Measurements from ENCODE around the gene MRPS12. TPM values are rescaled to one million over a fixed set of nuclear protein-coding genes. Genes with fewer than 3 reads are reported as not detected.

Gene MRPS12
- total RNA-seq, 4 donors from 2014 or later: 17.7 to 33.6 (median 22.1) TPM

DNA sequence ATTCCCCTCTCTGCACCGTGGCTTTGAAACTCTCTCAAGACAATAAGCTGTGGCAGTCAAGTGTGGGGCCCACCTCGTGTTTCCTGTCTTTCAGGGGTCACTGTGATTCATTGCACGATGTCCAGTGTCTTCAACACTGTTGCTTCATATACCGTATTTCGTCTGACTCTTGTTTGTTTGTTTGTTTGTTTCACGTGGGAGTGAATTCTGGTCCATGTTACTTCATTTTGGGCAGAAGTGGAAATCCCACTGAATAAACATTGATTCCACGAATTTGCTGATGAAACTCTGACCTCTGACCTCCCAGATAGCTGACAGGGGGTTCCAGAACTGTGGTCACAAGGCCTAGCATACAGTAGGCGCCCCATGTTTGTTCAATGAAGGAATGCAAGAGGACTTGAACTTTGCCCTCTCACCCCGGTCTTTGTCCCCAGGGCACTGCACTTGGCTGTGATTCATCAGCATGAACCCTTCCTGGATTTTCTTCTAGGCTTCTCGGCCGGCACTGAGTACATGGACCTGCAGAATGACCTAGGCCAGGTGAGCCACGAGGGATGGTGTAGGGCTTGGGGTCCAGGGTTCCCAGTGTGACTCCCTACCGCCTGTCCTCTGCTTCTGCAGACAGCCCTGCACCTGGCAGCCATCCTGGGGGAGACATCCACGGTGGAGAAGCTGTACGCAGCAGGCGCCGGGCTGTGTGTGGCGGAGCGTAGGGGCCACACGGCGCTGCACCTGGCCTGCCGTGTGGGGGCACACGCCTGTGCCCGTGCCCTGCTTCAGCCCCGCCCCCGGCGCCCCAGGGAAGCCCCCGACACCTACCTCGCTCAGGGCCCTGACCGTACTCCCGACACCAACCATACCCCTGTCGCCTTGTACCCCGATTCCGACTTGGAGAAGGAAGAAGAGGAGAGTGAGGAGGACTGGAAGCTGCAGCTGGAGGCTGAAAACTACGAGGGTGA is 25.9 kb upstream of the MRPS12 start:
- Histone ChIP-seq H3K27ac (no peak overlapping the region), H3K36me3 (peaks cover 8 to 19% of the 10 kb centered on the region in 2 donors), H3K4me1 (peaks cover 8% of the 10 kb centered on the region in 2 donors), H3K4me3 (replicated peaks in 1 of 3) (no peak overlapping the region), H3K27me3 (no peaks in the 10 kb centered on the region), H3K9me3 (no peaks in the 10 kb centered on the region)
- intact Hi-C loops (cut with DNase I): no loop called here
- no peak for DNase-seq
- TF ChIP-seq POLR2A (IDR thresholded peaks at IDR 0.05): no peak
- TF ChIP-seq, protein P1, sequence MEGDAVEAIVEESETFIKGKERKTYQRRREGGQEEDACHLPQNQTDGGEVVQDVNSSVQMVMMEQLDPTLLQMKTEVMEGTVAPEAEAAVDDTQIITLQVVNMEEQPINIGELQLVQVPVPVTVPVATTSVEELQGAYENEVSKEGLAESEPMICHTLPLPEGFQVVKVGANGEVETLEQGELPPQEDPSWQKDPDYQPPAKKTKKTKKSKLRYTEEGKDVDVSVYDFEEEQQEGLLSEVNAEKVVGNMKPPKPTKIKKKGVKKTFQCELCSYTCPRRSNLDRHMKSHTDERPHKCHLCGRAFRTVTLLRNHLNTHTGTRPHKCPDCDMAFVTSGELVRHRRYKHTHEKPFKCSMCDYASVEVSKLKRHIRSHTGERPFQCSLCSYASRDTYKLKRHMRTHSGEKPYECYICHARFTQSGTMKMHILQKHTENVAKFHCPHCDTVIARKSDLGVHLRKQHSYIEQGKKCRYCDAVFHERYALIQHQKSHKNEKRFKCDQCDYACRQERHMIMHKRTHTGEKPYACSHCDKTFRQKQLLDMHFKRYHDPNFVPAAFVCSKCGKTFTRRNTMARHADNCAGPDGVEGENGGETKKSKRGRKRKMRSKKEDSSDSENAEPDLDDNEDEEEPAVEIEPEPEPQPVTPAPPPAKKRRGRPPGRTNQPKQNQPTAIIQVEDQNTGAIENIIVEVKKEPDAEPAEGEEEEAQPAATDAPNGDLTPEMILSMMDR (IDR thresholded peaks at IDR 0.05): no peak
- 91% methylated on average over 32 to 35 of the region's 35 CpGs for WGBS, 2 donors

GRCh38 chr19:38905620-38906019 is 25.1 kb upstream of the MRPS12 start:
- no peak for DNase-seq
- WGBS, 2 donors: 94 to 96% methylated on average over 2 to 4 of the region's 4 CpGs
- Histone ChIP-seq H3K9me3 (no peaks in the 10 kb centered on the region), H3K4me1 (peaks cover 3 to 6% of the 10 kb centered on the region in 2 donors), H3K27ac (no peak overlapping the region), H3K36me3 (peaks cover 8 to 19% of the 10 kb centered on the region in 2 donors), H3K4me3 (replicated peaks in 1 of 3) (no peak overlapping the region), H3K27me3 (no peaks in the 10 kb centered on the region)
- no peak for TF ChIP-seq POLR2A (IDR thresholded peaks at IDR 0.05)
- TF ChIP-seq, protein P1 (IDR thresholded peaks at IDR 0.05): no peak
- intact Hi-C loops (cut with DNase I): no loop called here

- Histone ChIP-seq H3K9me3 (no peaks in the 10 kb centered on the region), H3K4me3 (replicated peaks in 1 of 3) (no peak overlapping the region), H3K4me1 (no peaks in the 10 kb centered on the region), H3K36me3 (peaks cover 8 to 19% of the 10 kb centered on the region in 2 donors), H3K27ac (no peak overlapping the region), H3K27me3 (no peaks in the 10 kb centered on the region)
- WGBS, 2 donors: 94 to 95% methylated on average over 20 to 28 of the region's 29 CpGs
- intact Hi-C loops (cut with DNase I): no loop called here
- no peak for TF ChIP-seq POLR2A (IDR thresholded peaks at IDR 0.05)
- TF ChIP-seq, protein P1 (IDR thresholded peaks at IDR 0.05): no peak
- DNase-seq: no peak
These were observed 23.5 kb upstream of the MRPS12 start for GRCh38 chr19:38907227-38907626.

DNA sequence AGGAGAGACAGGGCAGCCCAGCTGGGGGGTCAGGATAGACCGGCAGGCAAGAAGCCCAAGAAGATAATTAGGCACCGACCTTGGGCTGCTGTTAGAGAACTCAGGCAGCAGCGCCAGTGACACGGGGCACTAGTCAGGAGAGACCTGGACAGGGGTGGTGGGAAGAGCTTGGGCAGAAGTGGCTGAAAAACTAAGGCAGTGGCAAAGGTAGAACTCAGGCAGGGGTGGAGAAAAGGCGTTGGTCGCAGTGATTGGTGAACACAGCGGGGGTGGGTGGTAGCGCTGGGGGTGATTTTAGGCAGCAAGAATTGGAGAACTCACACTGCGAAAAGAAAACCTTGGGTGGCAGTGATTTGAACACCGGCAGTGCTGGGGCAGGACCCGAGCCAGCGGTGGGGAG is 23.1 kb upstream of the MRPS12 start:
- H3K27me3 ChIP-seq: no peaks in the 10 kb centered on the region
- no peaks in the 10 kb centered on the region for H3K9me3 ChIP-seq
- intact Hi-C loops (cut with DNase I): no loop called here
- WGBS, 2 donors: 93 to 96% methylated on average over 12 of the region's 12 CpGs
- H3K27ac ChIP-seq: no peak overlapping the region
- H3K36me3 ChIP-seq: peaks cover 8 to 19% of the 10 kb centered on the region in 2 donors
- no peak for DNase-seq
- H3K4me1 ChIP-seq: no peaks in the 10 kb centered on the region
- TF ChIP-seq, protein P1 (IDR thresholded peaks at IDR 0.05): no peak
- TF ChIP-seq POLR2A (IDR thresholded peaks at IDR 0.05): no peak
- H3K4me3 ChIP-seq (replicated peaks in 1 of 3): no peak overlapping the region

DNA sequence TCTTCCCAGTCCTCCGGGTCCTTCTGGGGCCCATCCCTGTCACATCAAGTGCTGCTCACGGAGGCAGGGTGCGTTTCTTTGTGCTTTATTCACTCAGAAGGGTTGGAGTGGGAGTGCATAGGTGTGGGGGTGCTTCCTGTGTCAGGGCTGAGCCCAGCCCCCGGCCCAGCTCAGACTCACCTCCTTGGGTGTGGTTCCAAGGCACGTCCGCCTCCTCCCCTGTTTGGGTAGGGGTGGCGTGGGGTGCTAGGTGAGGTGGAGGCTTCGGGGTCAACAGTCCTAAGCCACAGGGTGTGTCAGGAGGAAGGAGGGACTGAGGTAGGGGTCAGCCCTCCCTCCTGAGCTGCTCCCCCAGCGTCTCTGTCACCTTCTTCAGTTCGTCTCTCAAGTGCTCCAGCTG is 21.8 kb upstream of the MRPS12 start:
- Histone ChIP-seq H3K27me3 (no peaks in the 10 kb centered on the region), H3K4me1 (no peaks in the 10 kb centered on the region), H3K36me3 (peaks cover 8 to 19% of the 10 kb centered on the region in 2 donors), H3K27ac (no peak overlapping the region), H3K4me3 (replicated peaks in 1 of 3) (no peak overlapping the region), H3K9me3 (no peaks in the 10 kb centered on the region)
- 76 to 85% methylated on average over 10 of the region's 10 CpGs for WGBS, 2 donors
- TF ChIP-seq, protein P1 (IDR thresholded peaks at IDR 0.05): no peak
- no peak for TF ChIP-seq POLR2A (IDR thresholded peaks at IDR 0.05)
- intact Hi-C loops (cut with DNase I): no loop called here
- no peak for DNase-seq
